Sigmoid colon (tissue), 7 donors: ENCODE measurements around the gene TCF7L1. TPM values are rescaled to one million over a fixed set of nuclear protein-coding genes. Genes with fewer than 3 reads are reported as not detected.

Experiments used
- DNase-seq: peaks from one replicate; pipeline ENCODE4 v3.0.0-alpha.2; 2019
- H3K27ac ChIP-seq, 4 donors: fragments of 200-600 bp; sonication (generic); one replicate each; pipeline ENCODE4 v1.5.1; 2016 to 2019; ENCODE audit warnings: mild to moderate bottlenecking in 1 of 4
- H3K27me3 ChIP-seq, 3 donors: fragments of 200-600 bp; sonication (generic); one replicate each; pipeline ENCODE4 v1.5.1; 2019; ENCODE audit warnings: mild to moderate bottlenecking in 1 of 3
- H3K36me3 ChIP-seq, 4 donors: fragments of 200-600 bp; sonication (generic); one replicate each; pipeline ENCODE4 v1.5.1; 2016 to 2019
- H3K4me1 ChIP-seq, 4 donors: fragments of 200-600 bp; sonication (generic); one replicate each; pipeline ENCODE4 v1.5.1; 2017 to 2019
- H3K4me3 ChIP-seq, 4 donors: fragments of 200-600 bp; sonication (generic); one replicate each; pipeline ENCODE4 v1.5.1; 2017 to 2019; ENCODE audit warnings: mild to moderate bottlenecking in 2 of 4, moderate library complexity in 1 of 4
- H3K9me3 ChIP-seq, 4 donors: fragments of 200-600 bp in 3 of 4; sonication (generic) in 3 of 4; one replicate each; pipeline versions ENCODE4 v1.5.1 to v1.6.1; 2013 to 2019
- CTCF ChIP-seq, 4 experiments: fragments of 450-650 bp in 3 of 4; fragments of 200-600 bp in 1 of 4; IDR thresholded peaks; one replicate each; pipeline ENCODE4 v1.5.1; 2016 to 2019; ENCODE audit warnings: antibody characterized with exemption in 4 of 4, mild to moderate bottlenecking in 3 of 4, moderate library complexity in 2 of 4
- EP300 ChIP-seq, 4 donors: sonication (generic); formaldehyde crosslinking; IDR thresholded peaks; one replicate each; pipeline ENCODE4 v1.6.1; 2017; ENCODE audit warnings: antibody characterized with exemption in 4 of 4
- POLR2A ChIP-seq, 2 donors: fragments of 450-650 bp; IDR thresholded peaks; one replicate each; pipeline ENCODE4 v1.6.1; 2016; ENCODE audit warnings: antibody characterized with exemption in 2 of 2, mild to moderate bottlenecking in 2 of 2, moderate library complexity in 2 of 2
- POLR2AphosphoS5 ChIP-seq, 4 donors: sonication (generic); formaldehyde crosslinking; IDR thresholded peaks; one replicate each; pipeline ENCODE4 v1.6.1; 2017; ENCODE audit warnings: antibody characterized with exemption in 4 of 4
- WGBS, 2 donors: extraction: QIAGEN DNeasy Blood & Tissue Kit; methylation state at CpG; one replicate each; pipeline ENCODE4 v1.1.7; 2013; 5-methylcytosine and 5-hydroxymethylcytosine counted together
- intact Hi-C: fragments of 100-400 bp; cut with DNase I; formaldehyde crosslinking; loops from one replicate; pipeline ENCODE4 v1.15.1; 2023
- polyA plus RNA-seq, 3 donors: library from polyadenylated mRNA; stranded (reverse); fragments of 200-250 nt; gene quantifications; one replicate each; pipeline ENCODE4 v1.2.3, GENCODE V29; 2013
- total RNA-seq, 4 donors: library from RNA; depleted of rRNA; stranded (reverse); fragments of >200 nt; gene quantifications; one replicate each; pipeline ENCODE4 v1.1.0, GENCODE V29; 2016
- donor health status: healthy with polysubstance abuse.
- donor health status: Bipolar disorder and iron deficiency.
- donor health status: healthy.

Gene TCF7L1
- total and polyA plus RNA-seq, 7 donors = 1.2 to 15.2 (median 4.0) TPM

GRCh38 chr2:85157345-85157744, 24.2 kb downstream of the TCF7L1 start:
- no peak for TF ChIP-seq EP300 (IDR thresholded peaks at IDR 0.05)
- WGBS, 2 donors = 67 to 77% methylated on average over 1 of the region's 1 CpG

GRCh38 chr2:85158559-85159273, 25.5 kb downstream of the TCF7L1 start:
- 82 to 84% methylated on average over 14 of the region's 14 CpGs for WGBS, 2 donors
- Histone ChIP-seq H3K27ac (no peak overlapping the region), H3K27me3 (no peaks in the 10 kb centered on the region), H3K4me1 (peaks cover 0 to 71% (median 61%) of the 10 kb centered on the region in 4 donors), H3K36me3 (no peaks in the 10 kb centered on the region), H3K9me3 (no peaks in the 10 kb centered on the region), H3K4me3 (no peak overlapping the region)
- intact Hi-C loops = no loop called here
- DNase-seq = no peak
- TF ChIP-seq POLR2A (IDR thresholded peaks at IDR 0.05) = no peak
- no peak for TF ChIP-seq EP300 (IDR thresholded peaks at IDR 0.05)
- TF ChIP-seq POLR2AphosphoS5 (IDR thresholded peaks at IDR 0.05) = no peak
- TF ChIP-seq CTCF (IDR thresholded peaks at IDR 0.05) = no peak

More at GRCh38 chr2:85157345-85157744, 24.2 kb downstream of the TCF7L1 start:
- intact Hi-C loops = no loop called here
- no peak overlapping the region for H3K27ac ChIP-seq
- no peaks in the 10 kb centered on the region for H3K9me3 ChIP-seq
- peaks cover 0 to 59% (median 55%) of the 10 kb centered on the region in 4 donors for H3K4me1 ChIP-seq
- no peaks in the 10 kb centered on the region for H3K27me3 ChIP-seq
- DNase-seq = no peak
- no peak overlapping the region for H3K4me3 ChIP-seq
- H3K36me3 ChIP-seq = no peaks in the 10 kb centered on the region

- H3K36me3 ChIP-seq = no peaks in the 10 kb centered on the region
- DNase-seq = no peak
- no peaks in the 10 kb centered on the region for H3K27me3 ChIP-seq
- WGBS, 2 donors = 72 to 80% methylated on average over 6 of the region's 6 CpGs
- no peaks in the 10 kb centered on the region for H3K9me3 ChIP-seq
- H3K27ac ChIP-seq = no peak overlapping the region
- H3K4me3 ChIP-seq = no peak overlapping the region
- intact Hi-C loops = no loop called here
- H3K4me1 ChIP-seq = peaks cover 0 to 72% (median 61%) of the 10 kb centered on the region in 4 donors
- no peak for TF ChIP-seq POLR2A (IDR thresholded peaks at IDR 0.05)
- TF ChIP-seq EP300 (IDR thresholded peaks at IDR 0.05) = no peak
- TF ChIP-seq POLR2AphosphoS5 (IDR thresholded peaks at IDR 0.05) = no peak
- TF ChIP-seq CTCF (IDR thresholded peaks at IDR 0.05) = no peak
These were observed 26.4 kb downstream of the TCF7L1 start for GRCh38 chr2:85159589-85159988.

GRCh38 chr2:85160966-85161960, 28.1 kb downstream of the TCF7L1 start:
- Histone ChIP-seq H3K27me3 (no peaks in the 10 kb centered on the region), H3K36me3 (no peaks in the 10 kb centered on the region), H3K4me1 (peaks cover 0 to 60% (median 51%) of the 10 kb centered on the region in 4 donors), H3K27ac (no peak overlapping the region), H3K4me3 (no peak overlapping the region), H3K9me3 (no peaks in the 10 kb centered on the region)
- 78 to 84% methylated on average over 18 of the region's 18 CpGs for WGBS, 2 donors
- TF ChIP-seq POLR2A (IDR thresholded peaks at IDR 0.05) (no peak), POLR2AphosphoS5 (IDR thresholded peaks at IDR 0.05) (no peak), CTCF (IDR thresholded peaks at IDR 0.05) (no peak), EP300 (IDR thresholded peaks at IDR 0.05) (no peak)
- no peak for DNase-seq
- intact Hi-C loops = no loop called here

- peak overlapping the region in 1 of 4 donors; percentile 11 for H3K27ac ChIP-seq
- 70 to 74% methylated on average over 8 of the region's 8 CpGs for WGBS, 2 donors
These were observed 29.6 kb downstream of the TCF7L1 start for GRCh38 chr2:85162746-85163301.

More at GRCh38 chr2:85162746-85163301, 29.6 kb downstream of the TCF7L1 start:
- intact Hi-C loops = no loop called here
- H3K4me3 ChIP-seq = no peak overlapping the region
- DNase-seq = no peak
- H3K36me3 ChIP-seq = no peaks in the 10 kb centered on the region
- peaks cover 0 to 55% (median 46%) of the 10 kb centered on the region in 4 donors for H3K4me1 ChIP-seq
- TF ChIP-seq POLR2AphosphoS5 (IDR thresholded peaks at IDR 0.05) (no peak), CTCF (IDR thresholded peaks at IDR 0.05) (no peak), EP300 (IDR thresholded peaks at IDR 0.05) (no peak), POLR2A (IDR thresholded peaks at IDR 0.05) (no peak)
- no peaks in the 10 kb centered on the region for H3K27me3 ChIP-seq
- H3K9me3 ChIP-seq = no peaks in the 10 kb centered on the region
